Thyroid gland (tissue), 4 donors: Measurements from ENCODE around the gene SCN3A. TPM values are rescaled to one million over a fixed set of nuclear protein-coding genes. Genes with fewer than 3 reads are reported as not detected.

Experiments used
- DNase-seq, 2 donors: peaks; one replicate each; pipeline ENCODE4 v3.0.0-alpha.2; 2019
- H3K27ac ChIP-seq, 3 donors: fragments of 200-600 bp; sonication (generic); 1 replicate in 2 of 3; 2 replicates in 1 of 3; pipeline ENCODE4 v1.5.1; 2016 to 2019; ENCODE audit warnings: mild to moderate bottlenecking in 1 of 3, moderate library complexity in 1 of 3
- H3K27me3 ChIP-seq: fragments of 200-600 bp; sonication (generic); one replicate; pipeline ENCODE4 v1.5.1; 2019
- H3K36me3 ChIP-seq, 2 donors: fragments of 200-600 bp; sonication (generic); one replicate each; pipeline ENCODE4 v1.5.1; 2016 to 2019
- H3K4me1 ChIP-seq, 2 donors: fragments of 200-600 bp; sonication (generic); one replicate each; pipeline ENCODE4 v1.5.1; 2017 to 2019
- H3K4me3 ChIP-seq, 3 donors: fragments of 200-600 bp; sonication (generic); replicated peaks in 1 of 3; 1 replicate in 2 of 3; 2 replicates in 1 of 3; pipeline ENCODE4 v1.5.1; 2016; ENCODE audit warnings: mild to moderate bottlenecking in 1 of 3
- H3K9me3 ChIP-seq: fragments of 200-600 bp; sonication (generic); one replicate; pipeline ENCODE4 v1.5.1; 2017
- CTCF ChIP-seq, 6 experiments: fragments of 200-600 bp in 3 of 6; fragments of 450-650 bp in 3 of 6; sonication (generic) in 3 of 6; IDR thresholded peaks; one replicate each; pipeline ENCODE4 v1.5.1; 2016 to 2019; ENCODE audit warnings: antibody characterized with exemption in 6 of 6, mild to moderate bottlenecking in 2 of 6, inconsistent platforms in 1 of 6, moderate library complexity in 1 of 6
- POLR2A ChIP-seq, 2 donors: fragments of 450-650 bp; IDR thresholded peaks; one replicate each; pipeline ENCODE4 v1.6.1; 2017; ENCODE audit warnings: antibody characterized with exemption in 2 of 2, mild to moderate bottlenecking in 2 of 2, moderate library complexity in 1 of 2
- WGBS, 2 donors: methylation state at CpG; one replicate each; pipeline ENCODE4 v1.1.5; 2017; 5-methylcytosine and 5-hydroxymethylcytosine counted together
- intact Hi-C: fragments of 100-400 bp; cut with DNase I; formaldehyde crosslinking; loops from one replicate; pipeline ENCODE4 v1.15.1; 2023
- total RNA-seq, 4 donors: library from RNA; depleted of rRNA; stranded (reverse); fragments of >200 nt; gene quantifications; one replicate each; pipeline ENCODE4 v1.2.3, GENCODE V29; 2016

Gene SCN3A
- total RNA-seq, 4 donors from 2014 or later = 3.0 to 12.5 (median 4.1) TPM

GRCh38 chr2:165064743-165065142 is 139.1 kb downstream of the SCN3A start:
- DNase-seq = no peak
- 88 to 89% methylated on average over 3 of the region's 3 CpGs for WGBS, 2 donors
- TF ChIP-seq CTCF (IDR thresholded peaks at IDR 0.05) (no peak), POLR2A (IDR thresholded peaks at IDR 0.05) (no peak)
- intact Hi-C loops = no loop called here
- Histone ChIP-seq H3K9me3 (no peaks in the 10 kb centered on the region), H3K27me3 (no peaks in the 10 kb centered on the region), H3K36me3 (no peaks in the 10 kb centered on the region), H3K4me3 (no peak overlapping the region), H3K4me1 (no peaks in the 10 kb centered on the region), H3K27ac (no peak overlapping the region)

GRCh38 chr2:165060411-165060810 is 143.4 kb downstream of the SCN3A start:
- no peak for TF ChIP-seq CTCF (IDR thresholded peaks at IDR 0.05)
- no peak for TF ChIP-seq POLR2A (IDR thresholded peaks at IDR 0.05)
- no peaks in the 10 kb centered on the region for H3K27me3 ChIP-seq
- no peaks in the 10 kb centered on the region for H3K9me3 ChIP-seq
- 54 to 64% methylated on average over 2 of the region's 2 CpGs for WGBS, 2 donors
- H3K4me1 ChIP-seq = no peaks in the 10 kb centered on the region
- H3K36me3 ChIP-seq = no peaks in the 10 kb centered on the region
- no peak overlapping the region for H3K4me3 ChIP-seq
- H3K27ac ChIP-seq = no peak overlapping the region
- DNase-seq = no peak
- intact Hi-C loops = no loop called here

- intact Hi-C loops = no loop called here
- H3K4me1 ChIP-seq = no peaks in the 10 kb centered on the region
- 71 to 74% methylated on average over 2 of the region's 2 CpGs for WGBS, 2 donors
- no peak for DNase-seq
- H3K27me3 ChIP-seq = no peaks in the 10 kb centered on the region
- H3K4me3 ChIP-seq = no peak overlapping the region
- H3K9me3 ChIP-seq = no peaks in the 10 kb centered on the region
- no peaks in the 10 kb centered on the region for H3K36me3 ChIP-seq
- no peak overlapping the region for H3K27ac ChIP-seq
- no peak for TF ChIP-seq POLR2A (IDR thresholded peaks at IDR 0.05)
- no peak for TF ChIP-seq CTCF (IDR thresholded peaks at IDR 0.05)
Observed at GRCh38 chr2:165058476-165059265, 145.2 kb downstream of the SCN3A start.

- WGBS, 2 donors = 78 to 87% methylated on average over 3 of the region's 3 CpGs
- Histone ChIP-seq H3K36me3 (no peaks in the 10 kb centered on the region), H3K4me3 (no peak overlapping the region), H3K27ac (no peak overlapping the region), H3K9me3 (no peaks in the 10 kb centered on the region), H3K4me1 (no peaks in the 10 kb centered on the region), H3K27me3 (no peaks in the 10 kb centered on the region)
- no peak for DNase-seq
- intact Hi-C loops = no loop called here
- TF ChIP-seq POLR2A (IDR thresholded peaks at IDR 0.05) = no peak
- no peak for TF ChIP-seq CTCF (IDR thresholded peaks at IDR 0.05)
Observed at GRCh38 chr2:165057931-165058330, 145.9 kb downstream of the SCN3A start.

- Histone ChIP-seq H3K36me3 (no peaks in the 10 kb centered on the region), H3K4me3 (no peak overlapping the region), H3K9me3 (no peaks in the 10 kb centered on the region), H3K27me3 (no peaks in the 10 kb centered on the region), H3K4me1 (no peaks in the 10 kb centered on the region), H3K27ac (no peak overlapping the region)
- WGBS, 2 donors = 78 to 85% methylated on average over 1 of the region's 1 CpG
- TF ChIP-seq CTCF (IDR thresholded peaks at IDR 0.05) (no peak), POLR2A (IDR thresholded peaks at IDR 0.05) (no peak)
- intact Hi-C loops = no loop called here
- DNase-seq = no peak
Observed at GRCh38 chr2:165057308-165057707, 146.5 kb downstream of the SCN3A start.
